ENCODE results near the gene ANGEL2.

DNA sequence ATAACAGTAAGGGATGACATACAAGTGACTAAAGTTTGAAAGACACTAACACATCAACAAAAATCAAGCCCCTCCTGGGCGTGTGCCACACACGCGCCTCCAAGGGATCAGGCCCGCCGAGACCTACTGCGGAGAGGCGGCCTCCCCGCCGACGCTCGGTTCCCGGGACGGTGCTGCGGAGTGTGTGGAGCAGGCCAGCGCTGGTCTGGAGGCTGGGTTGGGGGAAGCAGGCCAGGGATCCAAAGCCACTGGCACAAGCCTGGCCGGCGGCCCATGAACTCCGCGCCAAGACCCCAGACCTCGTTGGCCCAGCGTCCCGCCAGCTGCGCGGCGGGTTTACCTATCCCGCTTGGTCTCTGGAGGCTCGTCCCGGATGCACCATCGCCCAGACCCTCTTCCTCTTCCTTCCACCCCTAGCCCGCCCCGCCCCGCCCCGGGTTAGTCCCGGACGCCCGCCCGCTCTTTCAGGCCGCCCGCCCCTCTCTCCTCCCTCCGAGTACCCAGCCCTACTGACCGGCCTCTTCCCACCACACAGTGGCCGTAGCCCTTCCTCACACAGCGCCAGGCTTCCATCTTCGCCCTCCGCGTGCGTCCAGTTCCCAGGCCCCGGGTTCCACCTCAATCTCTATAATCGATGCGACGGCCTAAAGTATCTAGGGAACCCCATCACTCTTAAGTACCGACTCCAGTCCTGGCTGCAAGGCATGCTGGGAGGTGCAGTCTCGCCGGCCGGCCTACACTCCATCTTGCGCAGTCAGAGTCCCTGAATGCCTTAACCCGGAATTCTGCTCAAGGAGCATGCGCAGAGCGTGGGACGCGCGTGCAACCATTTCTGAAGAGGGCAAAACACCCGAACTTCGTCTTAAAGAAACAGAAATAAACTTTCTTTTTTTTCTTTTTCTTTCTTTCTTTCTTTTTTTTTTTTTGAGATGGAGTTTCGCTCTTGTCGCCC, at the start of gene ANGEL2:
- TF ChIP-seq, protein P1, sequence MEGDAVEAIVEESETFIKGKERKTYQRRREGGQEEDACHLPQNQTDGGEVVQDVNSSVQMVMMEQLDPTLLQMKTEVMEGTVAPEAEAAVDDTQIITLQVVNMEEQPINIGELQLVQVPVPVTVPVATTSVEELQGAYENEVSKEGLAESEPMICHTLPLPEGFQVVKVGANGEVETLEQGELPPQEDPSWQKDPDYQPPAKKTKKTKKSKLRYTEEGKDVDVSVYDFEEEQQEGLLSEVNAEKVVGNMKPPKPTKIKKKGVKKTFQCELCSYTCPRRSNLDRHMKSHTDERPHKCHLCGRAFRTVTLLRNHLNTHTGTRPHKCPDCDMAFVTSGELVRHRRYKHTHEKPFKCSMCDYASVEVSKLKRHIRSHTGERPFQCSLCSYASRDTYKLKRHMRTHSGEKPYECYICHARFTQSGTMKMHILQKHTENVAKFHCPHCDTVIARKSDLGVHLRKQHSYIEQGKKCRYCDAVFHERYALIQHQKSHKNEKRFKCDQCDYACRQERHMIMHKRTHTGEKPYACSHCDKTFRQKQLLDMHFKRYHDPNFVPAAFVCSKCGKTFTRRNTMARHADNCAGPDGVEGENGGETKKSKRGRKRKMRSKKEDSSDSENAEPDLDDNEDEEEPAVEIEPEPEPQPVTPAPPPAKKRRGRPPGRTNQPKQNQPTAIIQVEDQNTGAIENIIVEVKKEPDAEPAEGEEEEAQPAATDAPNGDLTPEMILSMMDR (IDR thresholded peaks at IDR 0.05), result no peak
- TF ChIP-seq EP300 (IDR thresholded peaks at IDR 0.05; ENCODE audit: borderline replicate concordance in 1 of 2, low read depth in 1 of 2, low read length in 1 of 2) (no peak), MAX (IDR thresholded peaks at IDR 0.05; ENCODE audit: low read depth) (peak; percentile 65), TAF1 (IDR thresholded peaks at IDR 0.05; ENCODE audit: borderline replicate concordance, low read depth, low read length) (peak; percentile 48; the same call in 1 of the 2 replicates), RAD21 (IDR thresholded peaks at IDR 0.05; ENCODE audit: low read length) (no peak), IRF3 (IDR thresholded peaks at IDR 0.05; ENCODE audit: low read depth, low read length) (no peak), GABPA (IDR thresholded peaks at IDR 0.05; ENCODE audit: low read depth) (peak; percentile 63)
